K562 (cell line): ENCODE measurements around the gene CBX2. TPM values are rescaled to one million over a fixed set of nuclear protein-coding genes. Genes with fewer than 3 reads are reported as not detected.
A peak's percentile ranks its signal among the peaks of the same experiment; 100 is the strongest.

Source experiments
- CREB5 ChIP-seq: fragments of 250-450 bp; sonication (Bioruptor Pico); IDR thresholded peaks from 2 replicates; pipeline ENCODE4 v1.5.0; 2020; ENCODE audit warnings: mild to moderate bottlenecking
- CREBBP ChIP-seq: IDR thresholded peaks from one replicate; pipeline ENCODE4 v1.6.1; 2012; ENCODE audit warnings: low read depth, mild to moderate bottlenecking, control low read depth, inconsistent platforms, low read length
- ESRRA ChIP-seq: fragments of 450-650 bp; IDR thresholded peaks from 2 replicates; pipeline ENCODE4 v1.6.1; 2014; ENCODE audit warnings: low read depth, mild to moderate bottlenecking, moderate library complexity, borderline replicate concordance
- FOXJ2 ChIP-seq: fragments of 200-800 bp; sonication (Bioruptor generic); IDR thresholded peaks from 2 replicates; pipeline ENCODE4 v1.6.1; 2016; ENCODE audit warnings: missing genetic modification characterization, missing compliant biosample characterization
- FOXK1 ChIP-seq: sonication (generic); formaldehyde crosslinking; IDR thresholded peaks from 2 replicates; pipeline ENCODE4 v1.8.0; 2022; ENCODE audit warnings: missing genetic modification reagents, mild to moderate bottlenecking, borderline replicate concordance
- FOXK2 ChIP-seq, 2 experiments: fragments of 450-650 bp; IDR thresholded peaks in 1 of 2; conservative IDR thresholded peaks in 1 of 2; 2 replicates each; pipeline ENCODE4 v1.6.1; 2016; ENCODE audit warnings: low read depth in 2 of 2, mild to moderate bottlenecking in 1 of 2
- GABPA ChIP-seq: fragments of 200-800 bp; sonication (Bioruptor generic); conservative IDR thresholded peaks from 2 replicates; pipeline ENCODE4 v1.6.1; 2016; ENCODE audit warnings: low read depth, missing genetic modification characterization, missing compliant biosample characterization
- HMG20B ChIP-seq: fragments of 250-450 bp; sonication (Bioruptor Pico); IDR thresholded peaks from 2 replicates; pipeline ENCODE4 v1.5.0; 2021; ENCODE audit warnings: mild to moderate bottlenecking
- HMGXB4 ChIP-seq: sonication (generic); formaldehyde crosslinking; IDR thresholded peaks from 2 replicates; pipeline ENCODE4 v1.8.1; 2023; ENCODE audit warnings: mild to moderate bottlenecking, missing genetic modification reagents
- KLF6 ChIP-seq: fragments of 250-450 bp; sonication (Bioruptor Pico); IDR thresholded peaks from 2 replicates; pipeline ENCODE4 v1.4.0; 2020; ENCODE audit warnings: mild to moderate bottlenecking, moderate library complexity, borderline replicate concordance
- MTA1 ChIP-seq: fragments of 450-650 bp; IDR thresholded peaks from 2 replicates; pipeline ENCODE4 v1.6.1; 2017; ENCODE audit warnings: borderline replicate concordance
- MTA3 ChIP-seq: fragments of 450-650 bp; formaldehyde crosslinking; IDR thresholded peaks from 2 replicates; pipeline ENCODE4 v1.6.1; 2017; ENCODE audit warnings: mild to moderate bottlenecking, borderline replicate concordance
- POLR2G ChIP-seq: fragments of 200-400 bp; formaldehyde crosslinking; IDR thresholded peaks from 2 replicates; pipeline ENCODE4 v1.6.1; 2017; ENCODE audit warnings: low read depth, mild to moderate bottlenecking, antibody characterized with exemption, low read length, moderate library complexity
- RBM14 ChIP-seq: fragments of 200-400 bp; formaldehyde crosslinking; IDR thresholded peaks from 2 replicates; pipeline ENCODE4 v1.6.1; 2018; ENCODE audit warnings: low read depth, mild to moderate bottlenecking, low read length, moderate library complexity, borderline replicate concordance; ENCODE audit not compliant: insufficient read depth
- RBM22 ChIP-seq: fragments of 200-400 bp; formaldehyde crosslinking; IDR thresholded peaks from 2 replicates; pipeline ENCODE4 v1.6.1; 2018; ENCODE audit warnings: low read length, low read depth; ENCODE audit not compliant: poor library complexity, severe bottlenecking
- RBM34 ChIP-seq: fragments of 200-400 bp; formaldehyde crosslinking; IDR thresholded peaks from 2 replicates; pipeline ENCODE4 v1.6.1; 2018; ENCODE audit warnings: low read length, borderline replicate concordance; ENCODE audit not compliant: insufficient read depth
- RBM39 ChIP-seq: fragments of 200-400 bp; formaldehyde crosslinking; optimal IDR thresholded peaks from 2 replicates; pipeline ENCODE3; 2018; ENCODE audit warnings: low read depth, low read length
- SREBF1 ChIP-seq: fragments of 150-350 bp; IDR thresholded peaks from 2 replicates; pipeline ENCODE4 v1.6.1; 2014; ENCODE audit warnings: antibody characterized with exemption, low read depth, low read length, borderline replicate concordance
- TBL1XR1 ChIP-seq, 2 experiments: IDR thresholded peaks; 2 replicates each; pipeline ENCODE4 v1.6.1; 2012; ENCODE audit warnings: improper control_type of control experiment in 2 of 2, low read length in 2 of 2, mild to moderate bottlenecking in 1 of 2
- TFE3 ChIP-seq: fragments of 450-650 bp; formaldehyde crosslinking; IDR thresholded peaks from 2 replicates; pipeline ENCODE4 v1.4.0; 2020; ENCODE audit warnings: mild to moderate bottlenecking, mixed read lengths
- U2AF1 ChIP-seq: fragments of 200-400 bp; formaldehyde crosslinking; optimal IDR thresholded peaks from 2 replicates; pipeline ENCODE3; 2017; ENCODE audit warnings: mild to moderate bottlenecking, low read depth, low read length, moderate library complexity
- ZFP1 ChIP-seq: fragments of 450-650 bp; formaldehyde crosslinking; IDR thresholded peaks from 2 replicates; pipeline ENCODE4 v1.4.0; 2020; ENCODE audit warnings: mild to moderate bottlenecking, mixed read lengths
- ZNF311 ChIP-seq: fragments of 250-450 bp; sonication (Bioruptor Pico); IDR thresholded peaks from 2 replicates; pipeline ENCODE4 v1.4.0; 2020; ENCODE audit warnings: mild to moderate bottlenecking, moderate library complexity
- polyA plus RNA-seq, 8 experiments: library from polyadenylated mRNA; depleted of rRNA in 4 of 8; stranded (reverse) in 5 of 8; unstranded in 3 of 8; fragments of >200 nt; fragmentation: Nextera tagmentation in 2 of 8; fragmentation: Illumina TruSeq in 1 of 8; extraction: Ambion mirVana in 2 of 8; extraction: Trizol in 1 of 8; gene quantifications; 2 replicates each; pipeline versions ENCODE4 v1.2.1 to v1.2.3, GENCODE V29; 2011 to 2014; ENCODE audit warnings: inconsistent platforms in 1 of 8, missing spikeins in 1 of 8
- total RNA-seq, 7 experiments: library from RNA; depleted of rRNA in 6 of 7; stranded (reverse); fragments of >200 nt in 6 of 7; fragmentation: Illumina TruSeq in 2 of 7; extraction: Trizol in 2 of 7; gene quantifications; 2 replicates each; pipeline versions ENCODE4 v1.2.1 to v1.2.3, GENCODE V29; 2011 to 2021; ENCODE audit warnings: low replicate concordance in 1 of 7

Gene CBX2
- total and polyA plus RNA-seq, 9 of the 15 experiments (the other 6 are each of a cell fraction or from before 2014, with no cell fraction given), result 0.66 to 26.9 (median 13.9) TPM

- no peak for TF ChIP-seq TFE3
- 0 out of 2 replicates have a peak, but pooled peaks have one; percentile 17 for TF ChIP-seq KLF6 (CRISPR knock-in tag)
- TF ChIP-seq RBM14, result no peak
- TF ChIP-seq ZNF311 (CRISPR knock-in tag), result no peak
- TF ChIP-seq GABPA (tag), result peak; percentile 98
- no peak for TF ChIP-seq ESRRA
- TF ChIP-seq CREBBP, result no peak
- peak; percentile 58 to 61; a peak in 2 of 4 replicates for TF ChIP-seq FOXK2 (conservative IDR thresholded peaks at IDR 0.05 in 1 of 2, IDR thresholded peaks at IDR 0.05 in 1 of 2; ENCODE audit: low read depth in 2 of 2)
- no peak for TF ChIP-seq SREBF1
- no peak for TF ChIP-seq HMG20B (CRISPR knock-in tag)
- no peak for TF ChIP-seq MTA3
- no peak for TF ChIP-seq ZFP1 (CRISPR knock-in tag)
- TF ChIP-seq RBM22, result no peak
- no peak for TF ChIP-seq HMGXB4 (CRISPR knock-in tag)
- TF ChIP-seq FOXK1 (CRISPR knock-in tag), result no peak
- TF ChIP-seq RBM39, result no peak
- TF ChIP-seq FOXJ2 (tag), result peak; percentile 95
- TF ChIP-seq RBM34, result no peak
- no peak for TF ChIP-seq CREB5
- TF ChIP-seq MTA1, result no peak
- no peak for TF ChIP-seq TBL1XR1 (IDR thresholded peaks at IDR 0.05; ENCODE audit: low read length in 2 of 2)
- peak; percentile 87 for TF ChIP-seq POLR2G
- TF ChIP-seq U2AF1, result no peak
These were observed 19.0 kb downstream of the CBX2 start, which contains the start of gene CBX8 (continued) for GRCh38 chr17:79796763-79797491.
